ENCODE measurements around the gene SAMD3. TPM values are rescaled to one million over a fixed set of nuclear protein-coding genes. Genes with fewer than 3 reads are reported as not detected.

SAMD3 gene
- total and polyA plus RNA-seq, 2 donors (not counting 3 experiments of a cell fraction or from before 2014, with no cell fraction given): not detected

- no TSS peak for BruUV-seq (replicated peaks)
- no peak for FAIRE-seq
- Histone ChIP-seq H3K4me3 (replicated peaks in 1 of 3; ENCODE audit: insufficient read depth in 1 of 3, low read depth in 1 of 3, low read length in 3 of 3) (no peak overlapping the region), H4K20me1 (replicated peaks; ENCODE audit: control insufficient read depth, extremely low read depth, insufficient read depth, low read length) (no peaks in the 10 kb centered on the region), H3K27ac (ENCODE audit: insufficient read depth, low read depth, low read length) (no peak overlapping the region), H3K4me1 (ENCODE audit: control insufficient read depth, extremely low read depth, insufficient read depth, low read length) (no peaks in the 10 kb centered on the region), H3K9me3 (replicated peaks; ENCODE audit: control insufficient read depth, insufficient read depth, low read length) (no peaks in the 10 kb centered on the region), H3K36me3 (ENCODE audit: control insufficient read depth in 2 of 2, extremely low read depth in 1 of 2, insufficient read depth in 2 of 2, low read length in 2 of 2) (no peaks in the 10 kb centered on the region), H2AFZ (ENCODE audit: low read depth, low read length) (no peak overlapping the region), H3K4me2 (ENCODE audit: insufficient read depth, low read length) (no peak overlapping the region), H3K27me3 (ENCODE audit: control insufficient read depth in 2 of 2, insufficient read depth in 2 of 2, low read length in 2 of 2) (peaks cover 7 to 27% of the 10 kb centered on the region in 2 experiments), H3K9me1 (replicated peaks; ENCODE audit: control insufficient read depth, extremely low read depth, insufficient read depth, low read length) (no peaks in the 10 kb centered on the region), H3K79me2 (ENCODE audit: control insufficient read depth, insufficient read depth, low read length) (no peaks in the 10 kb centered on the region), H3K9ac (replicated peaks; ENCODE audit: extremely low read depth, insufficient read depth, low read length) (no peak overlapping the region)
- CTCF ChIA-PET: interaction anchor here (0.8 kb wide), 1 partner anchor 10 kb away, joined by 3 read pairs; no protein-coding TSS in a partner anchor
- POLR2A ChIA-PET: no interaction called here
- dilution Hi-C loops (cut with MboI; ENCODE audit: extremely low pct_ligation_motif_present, low sequenced_read_pairs): no loop called here
- TF ChIP-seq CTCF (IDR thresholded peaks at IDR 0.05; ENCODE audit: extremely low read depth in 1 of 2, insufficient read depth in 1 of 2, low read depth in 1 of 2, low read length in 2 of 2) (no peak), MYC (IDR thresholded peaks at IDR 0.05; ENCODE audit: low read depth, low read length) (no peak), FOS (IDR thresholded peaks at IDR 0.05; ENCODE audit: borderline replicate concordance, insufficient read depth, low read length) (no peak), JUN (IDR thresholded peaks at IDR 0.05; ENCODE audit: borderline replicate concordance, insufficient read depth, insufficient read length, low read depth) (no peak), POLR2AphosphoS5 (IDR thresholded peaks at IDR 0.05; ENCODE audit: insufficient read depth, low read depth, low read length) (no peak), GATA2 (IDR thresholded peaks at IDR 0.05; ENCODE audit: insufficient read depth, insufficient read length, low read depth, low read length) (no peak), EZH2 (IDR thresholded peaks at IDR 0.05; ENCODE audit: borderline replicate concordance, low read depth, low read length, severe bottlenecking) (no peak), MAX (IDR thresholded peaks at IDR 0.05; ENCODE audit: insufficient read depth, insufficient read length) (no peak)
- intact Hi-C loops (cut with micrococcal nuclease): no loop called here
- no peak for DNase-seq (ENCODE audit: low read depth, low spot score)
Observed at GRCh38 chr6:130215526-130215925, 7.2 kb downstream of the SAMD3 start.

All from endothelial cell of umbilical vein (primary cell).